ENCODE data around the gene SCARB1. TPM values are rescaled to one million over a fixed set of nuclear protein-coding genes. Genes with fewer than 3 reads are reported as not detected.

Gene SCARB1
- total and polyA plus RNA-seq, 2 of the 13 experiments (the other 11 are each of a cell fraction or from before 2014, with no cell fraction given), result 63.4 to 160 TPM

DNA sequence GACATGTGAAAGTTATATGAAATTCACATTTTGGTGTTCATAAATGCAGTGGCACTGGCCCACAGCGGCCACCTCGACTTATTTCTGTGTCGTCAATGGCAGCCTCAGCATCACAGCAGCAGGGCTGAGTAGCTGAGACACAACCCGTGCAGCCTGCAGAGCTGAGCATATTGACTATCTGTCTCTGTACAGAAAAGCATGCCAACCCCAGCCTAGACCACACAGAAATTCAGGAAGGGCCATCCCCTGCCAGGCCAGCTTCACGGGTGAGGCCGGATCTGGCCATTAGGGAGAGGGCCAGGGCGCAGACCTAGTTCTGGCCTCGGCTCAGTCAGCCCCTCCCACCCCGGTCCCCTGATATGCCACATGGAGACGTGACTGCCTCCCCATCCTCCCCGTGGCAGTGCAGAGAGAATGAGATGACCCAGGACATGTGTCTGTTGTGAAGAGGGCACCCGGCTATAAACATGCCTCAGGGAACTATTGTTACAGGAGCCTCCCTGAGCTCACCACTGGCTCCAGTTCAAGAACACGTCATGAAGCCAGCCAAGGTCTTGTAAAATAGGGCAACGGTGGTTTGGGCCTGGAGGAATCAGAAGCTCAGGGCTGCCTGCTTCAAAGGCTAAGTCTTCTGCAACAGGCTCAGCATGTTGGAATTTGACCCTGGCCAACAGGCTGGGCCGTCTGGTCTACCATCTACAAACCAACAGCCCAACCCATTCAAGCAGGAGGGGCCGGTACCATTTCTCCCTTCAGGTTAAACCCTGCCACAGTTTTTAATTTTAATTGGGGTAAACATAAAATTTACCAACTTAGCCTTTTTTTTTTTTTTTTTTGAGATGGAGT is 25.5 kb downstream of the SCARB1 start (continued):
- TF ChIP-seq ATRX (CRISPR knock-in tag; IDR thresholded peaks at IDR 0.05; ENCODE audit: borderline replicate concordance), result no peak
- TF ChIP-seq, protein P1, sequence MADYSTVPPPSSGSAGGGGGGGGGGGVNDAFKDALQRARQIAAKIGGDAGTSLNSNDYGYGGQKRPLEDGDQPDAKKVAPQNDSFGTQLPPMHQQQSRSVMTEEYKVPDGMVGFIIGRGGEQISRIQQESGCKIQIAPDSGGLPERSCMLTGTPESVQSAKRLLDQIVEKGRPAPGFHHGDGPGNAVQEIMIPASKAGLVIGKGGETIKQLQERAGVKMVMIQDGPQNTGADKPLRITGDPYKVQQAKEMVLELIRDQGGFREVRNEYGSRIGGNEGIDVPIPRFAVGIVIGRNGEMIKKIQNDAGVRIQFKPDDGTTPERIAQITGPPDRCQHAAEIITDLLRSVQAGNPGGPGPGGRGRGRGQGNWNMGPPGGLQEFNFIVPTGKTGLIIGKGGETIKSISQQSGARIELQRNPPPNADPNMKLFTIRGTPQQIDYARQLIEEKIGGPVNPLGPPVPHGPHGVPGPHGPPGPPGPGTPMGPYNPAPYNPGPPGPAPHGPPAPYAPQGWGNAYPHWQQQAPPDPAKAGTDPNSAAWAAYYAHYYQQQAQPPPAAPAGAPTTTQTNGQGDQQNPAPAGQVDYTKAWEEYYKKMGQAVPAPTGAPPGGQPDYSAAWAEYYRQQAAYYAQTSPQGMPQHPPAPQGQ (CRISPR knock-in tag; IDR thresholded peaks at IDR 0.05; ENCODE audit: borderline replicate concordance), result no peak
- peak; percentile 83; the same call in 1 of the 2 replicates for TF ChIP-seq ZNF747 (CRISPR knock-in tag; IDR thresholded peaks at IDR 0.05; ENCODE audit: borderline replicate concordance)
- no peak; the same call in 1 of the 2 replicates for TF ChIP-seq ZNF12 (CRISPR knock-in tag; IDR thresholded peaks at IDR 0.05)
- no peak for TF ChIP-seq ZKSCAN1 (IDR thresholded peaks at IDR 0.05; ENCODE audit: low read length)
- TF ChIP-seq, protein P2, sequence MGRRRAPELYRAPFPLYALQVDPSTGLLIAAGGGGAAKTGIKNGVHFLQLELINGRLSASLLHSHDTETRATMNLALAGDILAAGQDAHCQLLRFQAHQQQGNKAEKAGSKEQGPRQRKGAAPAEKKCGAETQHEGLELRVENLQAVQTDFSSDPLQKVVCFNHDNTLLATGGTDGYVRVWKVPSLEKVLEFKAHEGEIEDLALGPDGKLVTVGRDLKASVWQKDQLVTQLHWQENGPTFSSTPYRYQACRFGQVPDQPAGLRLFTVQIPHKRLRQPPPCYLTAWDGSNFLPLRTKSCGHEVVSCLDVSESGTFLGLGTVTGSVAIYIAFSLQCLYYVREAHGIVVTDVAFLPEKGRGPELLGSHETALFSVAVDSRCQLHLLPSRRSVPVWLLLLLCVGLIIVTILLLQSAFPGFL (CRISPR knock-in tag; IDR thresholded peaks at IDR 0.05), result no peak
- TF ChIP-seq POLR2G (IDR thresholded peaks at IDR 0.05; ENCODE audit: low read depth, low read length), result peak; percentile 32; the same call in 1 of the 2 replicates
- TF ChIP-seq ZNF614 (CRISPR knock-in tag; IDR thresholded peaks at IDR 0.05; ENCODE audit: borderline replicate concordance), result no peak; the same call in 1 of the 2 replicates
- no peak for TF ChIP-seq KDM4B (CRISPR knock-in tag; IDR thresholded peaks at IDR 0.05)
- TF ChIP-seq, protein P3, sequence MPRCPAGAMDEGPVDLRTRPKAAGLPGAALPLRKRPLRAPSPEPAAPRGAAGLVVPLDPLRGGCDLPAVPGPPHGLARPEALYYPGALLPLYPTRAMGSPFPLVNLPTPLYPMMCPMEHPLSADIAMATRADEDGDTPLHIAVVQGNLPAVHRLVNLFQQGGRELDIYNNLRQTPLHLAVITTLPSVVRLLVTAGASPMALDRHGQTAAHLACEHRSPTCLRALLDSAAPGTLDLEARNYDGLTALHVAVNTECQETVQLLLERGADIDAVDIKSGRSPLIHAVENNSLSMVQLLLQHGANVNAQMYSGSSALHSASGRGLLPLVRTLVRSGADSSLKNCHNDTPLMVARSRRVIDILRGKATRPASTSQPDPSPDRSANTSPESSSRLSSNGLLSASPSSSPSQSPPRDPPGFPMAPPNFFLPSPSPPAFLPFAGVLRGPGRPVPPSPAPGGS (CRISPR knock-in tag; IDR thresholded peaks at IDR 0.05), result peak; percentile 76
- peak; percentile 19; the same call in 1 of the 2 replicates for TF ChIP-seq CBX5 (CRISPR knock-in tag; IDR thresholded peaks at IDR 0.05; ENCODE audit: borderline replicate concordance)
- TF ChIP-seq SMAD3 (CRISPR knock-in tag; IDR thresholded peaks at IDR 0.05), result no peak
- TF ChIP-seq MBD4 (IDR thresholded peaks at IDR 0.05; ENCODE audit: borderline replicate concordance, low read length), result no peak
- TF ChIP-seq SAFB2 (CRISPR knock-in tag; IDR thresholded peaks at IDR 0.05; ENCODE audit: borderline replicate concordance, low read depth), result no peak
- no peak for TF ChIP-seq KDM3A (CRISPR knock-in tag; IDR thresholded peaks at IDR 0.05; ENCODE audit: low read depth)
- TF ChIP-seq, protein P4, sequence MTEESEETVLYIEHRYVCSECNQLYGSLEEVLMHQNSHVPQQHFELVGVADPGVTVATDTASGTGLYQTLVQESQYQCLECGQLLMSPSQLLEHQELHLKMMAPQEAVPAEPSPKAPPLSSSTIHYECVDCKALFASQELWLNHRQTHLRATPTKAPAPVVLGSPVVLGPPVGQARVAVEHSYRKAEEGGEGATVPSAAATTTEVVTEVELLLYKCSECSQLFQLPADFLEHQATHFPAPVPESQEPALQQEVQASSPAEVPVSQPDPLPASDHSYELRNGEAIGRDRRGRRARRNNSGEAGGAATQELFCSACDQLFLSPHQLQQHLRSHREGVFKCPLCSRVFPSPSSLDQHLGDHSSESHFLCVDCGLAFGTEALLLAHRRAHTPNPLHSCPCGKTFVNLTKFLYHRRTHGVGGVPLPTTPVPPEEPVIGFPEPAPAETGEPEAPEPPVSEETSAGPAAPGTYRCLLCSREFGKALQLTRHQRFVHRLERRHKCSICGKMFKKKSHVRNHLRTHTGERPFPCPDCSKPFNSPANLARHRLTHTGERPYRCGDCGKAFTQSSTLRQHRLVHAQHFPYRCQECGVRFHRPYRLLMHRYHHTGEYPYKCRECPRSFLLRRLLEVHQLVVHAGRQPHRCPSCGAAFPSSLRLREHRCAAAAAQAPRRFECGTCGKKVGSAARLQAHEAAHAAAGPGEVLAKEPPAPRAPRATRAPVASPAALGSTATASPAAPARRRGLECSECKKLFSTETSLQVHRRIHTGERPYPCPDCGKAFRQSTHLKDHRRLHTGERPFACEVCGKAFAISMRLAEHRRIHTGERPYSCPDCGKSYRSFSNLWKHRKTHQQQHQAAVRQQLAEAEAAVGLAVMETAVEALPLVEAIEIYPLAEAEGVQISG (CRISPR knock-in tag; IDR thresholded peaks at IDR 0.05), result peak; percentile 62
- TF ChIP-seq RFXANK (CRISPR knock-in tag; IDR thresholded peaks at IDR 0.05), result no peak
- TF ChIP-seq ZNF563 (CRISPR knock-in tag; IDR thresholded peaks at IDR 0.05), result 0 out of 2 replicates have a peak, but pooled peaks have one; percentile 65
- TF ChIP-seq, protein P5, sequence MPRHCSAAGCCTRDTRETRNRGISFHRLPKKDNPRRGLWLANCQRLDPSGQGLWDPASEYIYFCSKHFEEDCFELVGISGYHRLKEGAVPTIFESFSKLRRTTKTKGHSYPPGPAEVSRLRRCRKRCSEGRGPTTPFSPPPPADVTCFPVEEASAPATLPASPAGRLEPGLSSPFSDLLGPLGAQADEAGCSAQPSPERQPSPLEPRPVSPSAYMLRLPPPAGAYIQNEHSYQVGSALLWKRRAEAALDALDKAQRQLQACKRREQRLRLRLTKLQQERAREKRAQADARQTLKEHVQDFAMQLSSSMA (CRISPR knock-in tag; IDR thresholded peaks at IDR 0.05), result 0 out of 2 replicates have a peak, but pooled peaks have one; percentile 20
- TF ChIP-seq ARID2 (CRISPR knock-in tag; IDR thresholded peaks at IDR 0.05; ENCODE audit: borderline replicate concordance), result no peak
- TF ChIP-seq, protein P6, sequence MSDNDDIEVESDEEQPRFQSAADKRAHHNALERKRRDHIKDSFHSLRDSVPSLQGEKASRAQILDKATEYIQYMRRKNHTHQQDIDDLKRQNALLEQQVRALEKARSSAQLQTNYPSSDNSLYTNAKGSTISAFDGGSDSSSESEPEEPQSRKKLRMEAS (IDR thresholded peaks at IDR 0.05), result peak; percentile 92
- TF ChIP-seq HOXA5 (CRISPR knock-in tag; IDR thresholded peaks at IDR 0.05), result no peak
